Esophagus muscularis mucosa (tissue), 4 donors: ENCODE results near the gene TBC1D32. TPM values are rescaled to one million over a fixed set of nuclear protein-coding genes. Genes with fewer than 3 reads are reported as not detected.
"Not testable (repeated sequence)": the region's sequence is repeated elsewhere in the genome, so short reads cannot be mapped to it uniquely, and the experiment has no call there.

ENCODE experiments used
- DNase-seq: peaks from one replicate; pipeline ENCODE4 v3.0.0-alpha.2; 2017; ENCODE audit errors: extremely low spot score
- H3K27ac ChIP-seq, 4 donors: fragments of 200-600 bp; sonication (generic); replicated peaks in 1 of 4; 1 replicate in 3 of 4; 2 replicates in 1 of 4; pipeline ENCODE4 v1.5.1; 2016 to 2019; ENCODE audit warnings: mild to moderate bottlenecking in 1 of 4
- H3K27me3 ChIP-seq, 4 donors: fragments of 200-600 bp; sonication (generic); one replicate each; pipeline versions ENCODE4 v1.5.1 to v1.6.0; 2016 to 2019
- H3K36me3 ChIP-seq, 4 donors: fragments of 200-600 bp; sonication (generic); one replicate each; pipeline ENCODE4 v1.5.1; 2016 to 2019
- H3K4me1 ChIP-seq, 4 donors: fragments of 200-600 bp; sonication (generic); one replicate each; pipeline ENCODE4 v1.5.1; 2016 to 2019
- H3K4me3 ChIP-seq, 4 donors: fragments of 200-600 bp; sonication (generic); 1 replicate in 2 of 4; 2 replicates in 2 of 4; pipeline ENCODE4 v1.5.1; 2016 to 2019; ENCODE audit warnings: mild to moderate bottlenecking in 4 of 4, moderate library complexity in 1 of 4
- H3K9me3 ChIP-seq, 4 donors: fragments of 200-600 bp; sonication (generic); 1 replicate in 3 of 4; 2 replicates in 1 of 4; pipeline ENCODE4 v1.5.1; 2016 to 2019
- CTCF ChIP-seq, 3 experiments: fragments of 200-600 bp in 2 of 3; fragments of 450-650 bp in 1 of 3; sonication (generic) in 2 of 3; IDR thresholded peaks; one replicate each; pipeline ENCODE4 v1.5.1; 2017 to 2019; ENCODE audit warnings: antibody characterized with exemption in 3 of 3, mild to moderate bottlenecking in 2 of 3, moderate library complexity in 1 of 3
- EP300 ChIP-seq: sonication (generic); formaldehyde crosslinking; IDR thresholded peaks from one replicate; pipeline ENCODE4 v1.6.1; 2017; ENCODE audit warnings: antibody characterized with exemption
- POLR2A ChIP-seq: fragments of 450-650 bp; IDR thresholded peaks from one replicate; pipeline ENCODE4 v1.6.1; 2017; ENCODE audit warnings: antibody characterized with exemption, moderate library complexity, mild to moderate bottlenecking, low read depth
- POLR2AphosphoS5 ChIP-seq, 2 donors: sonication (generic); formaldehyde crosslinking; IDR thresholded peaks; one replicate each; pipeline ENCODE4 v1.6.1; 2017; ENCODE audit warnings: antibody characterized with exemption in 2 of 2
- WGBS: methylation state at CpG from one replicate; pipeline ENCODE4 v1.1.5; 2018; 5-methylcytosine and 5-hydroxymethylcytosine counted together
- intact Hi-C: fragments of 100-400 bp; cut with DNase I; formaldehyde crosslinking; loops from one replicate; pipeline ENCODE4 v1.15.1; 2023
- total RNA-seq, 4 donors: library from RNA; depleted of rRNA; stranded (reverse); fragments of >200 nt; gene quantifications; one replicate each; pipeline versions ENCODE4 v1.1.0 to v1.2.1, GENCODE V29; 2016

Gene TBC1D32
- total RNA-seq, 4 donors from 2014 or later: 2.2 to 3.3 (median 2.8) TPM

GRCh38 chr6:121302882-121303281 is 31.4 kb downstream of the TBC1D32 start:
- Histone ChIP-seq H3K36me3 (no peaks in the 10 kb centered on the region), H3K27ac (no peak overlapping the region), H3K27me3 (no peaks in the 10 kb centered on the region), H3K9me3 (no peaks in the 10 kb centered on the region), H3K4me1 (no peaks in the 10 kb centered on the region), H3K4me3 (no peak overlapping the region)
- TF ChIP-seq POLR2A (no peak), POLR2AphosphoS5 (IDR thresholded peaks at IDR 0.05) (no peak), CTCF (IDR thresholded peaks at IDR 0.05) (no peak), EP300 (no peak)
- intact Hi-C loops: no loop called here
- DNase-seq: no peak

GRCh38 chr6:121301156-121301555 is 33.1 kb downstream of the TBC1D32 start:
- H3K27ac ChIP-seq, H3K4me1 ChIP-seq, H3K27me3 ChIP-seq, H3K4me3 ChIP-seq, intact Hi-C loops, DNase-seq, H3K9me3 ChIP-seq, H3K36me3 ChIP-seq: not testable (repeated sequence)
- 96% methylated on average over 3 of the region's 3 CpGs for WGBS

GRCh38 chr6:121297694-121298093 is 36.6 kb downstream of the TBC1D32 start:
- intact Hi-C loops: no loop called here
- peaks cover 0 to 8% (median 4%) of the 10 kb centered on the region in 4 donors for H3K36me3 ChIP-seq
- 57% methylated on average over 1 of the region's 1 CpG for WGBS
- no peaks in the 10 kb centered on the region for H3K27me3 ChIP-seq
- no peak overlapping the region for H3K4me3 ChIP-seq
- DNase-seq: no peak
- no peaks in the 10 kb centered on the region for H3K9me3 ChIP-seq
- no peaks in the 10 kb centered on the region for H3K4me1 ChIP-seq
- no peak overlapping the region for H3K27ac ChIP-seq
- no peak for TF ChIP-seq POLR2A
- TF ChIP-seq POLR2AphosphoS5 (IDR thresholded peaks at IDR 0.05): no peak
- TF ChIP-seq CTCF (IDR thresholded peaks at IDR 0.05): no peak
- TF ChIP-seq EP300: no peak

- H3K9me3 ChIP-seq: no peaks in the 10 kb centered on the region
- H3K4me3 ChIP-seq: no peak overlapping the region
- WGBS: 89% methylated on average over 1 of the region's 1 CpG
- H3K27ac ChIP-seq: no peak overlapping the region
- TF ChIP-seq POLR2AphosphoS5 (IDR thresholded peaks at IDR 0.05) (no peak), EP300 (no peak), POLR2A (no peak), CTCF (IDR thresholded peaks at IDR 0.05) (no peak)
- no peaks in the 10 kb centered on the region for H3K27me3 ChIP-seq
- no peaks in the 10 kb centered on the region for H3K4me1 ChIP-seq
- intact Hi-C loops: no loop called here
- peaks cover 0 to 6% (median 0%) of the 10 kb centered on the region in 4 donors for H3K36me3 ChIP-seq
- no peak for DNase-seq
These were observed 49.2 kb downstream of the TBC1D32 start for GRCh38 chr6:121285041-121285440.

GRCh38 chr6:121274666-121275295 is 59.5 kb downstream of the TBC1D32 start:
- Histone ChIP-seq H3K27ac (no peak overlapping the region), H3K9me3 (no peaks in the 10 kb centered on the region), H3K4me1 (no peaks in the 10 kb centered on the region), H3K27me3 (no peaks in the 10 kb centered on the region), H3K36me3 (no peaks in the 10 kb centered on the region), H3K4me3 (no peak overlapping the region)
- no peak for DNase-seq
- WGBS: 84% methylated on average over 3 of the region's 3 CpGs
- intact Hi-C loops: no loop called here
- TF ChIP-seq POLR2AphosphoS5 (IDR thresholded peaks at IDR 0.05) (no peak), CTCF (IDR thresholded peaks at IDR 0.05) (no peak), EP300 (no peak), POLR2A (no peak)
